PFSK-1 (cell line): Measurements from ENCODE around the gene ZNF845.

Source experiments
- POLR2AphosphoS5 ChIP-seq: IDR thresholded peaks from 2 replicates; pipeline ENCODE4 v1.6.1; 2012; ENCODE audit warnings: low read depth, mild to moderate bottlenecking, control low read depth, low read length, moderate library complexity
- REST ChIP-seq, 2 experiments: IDR thresholded peaks; 2 replicates each; pipeline versions ENCODE4 v1.6.1 to v1.8.0; 2011 to 2012; ENCODE audit warnings: low read depth in 2 of 2, low read length in 2 of 2, control low read depth in 1 of 2, inconsistent platforms in 1 of 2, mild to moderate bottlenecking in 1 of 2, moderate library complexity in 1 of 2; ENCODE audit not compliant: insufficient read depth in 1 of 2
- TAF1 ChIP-seq: IDR thresholded peaks from 2 replicates; pipeline ENCODE4 v1.6.1; 2012; ENCODE audit warnings: low read length, control low read depth, borderline replicate concordance; ENCODE audit not compliant: insufficient read depth

GRCh38 chr19:53311044-53311443 lies 22.5 kb upstream of the ZNF845 start:
- TF ChIP-seq REST (IDR thresholded peaks at IDR 0.05; ENCODE audit: insufficient read depth in 1 of 2, low read depth in 2 of 2, low read length in 2 of 2) (no peak), POLR2AphosphoS5 (no peak), TAF1 (no peak)
